Fibroblast of skin of scalp (primary cell): Measurements from ENCODE around the gene SMARCA4. TPM values are rescaled to one million over a fixed set of nuclear protein-coding genes. Genes with fewer than 3 reads are reported as not detected.

ENCODE experiments used
- DNase-seq: peaks from one replicate; pipeline ENCODE4 v3.0.0-alpha.2; 2013
- polyA plus RNA-seq, 2 experiments: library from polyadenylated mRNA; unstranded; fragments of 120-200 nt; gene quantifications; one replicate each; pipeline ENCODE4 v1.2.1, GENCODE V29; 2013; ENCODE audit not compliant: insufficient read length in 2 of 2

Gene SMARCA4
- 98.6 TPM for polyA plus RNA-seq (2013, experiment 1 of 2; ENCODE audit: insufficient read length)
- 94.3 TPM for polyA plus RNA-seq (2013, experiment 2 of 2; ENCODE audit: insufficient read length)

GRCh38 chr19:10960314-10961072 lies at the start of gene SMARCA4:
Gene SMARCA4, plus strand, starts transcription at chr19:10961030. Its CDS starts 23,122 bp downstream, at chr19:10984152.
- DNase-seq: peak; percentile 98

- no peak for DNase-seq
Measured at GRCh38 chr19:10911579-10912363, 49.1 kb upstream of the SMARCA4 start.

- no peak for DNase-seq
Measured at GRCh38 chr19:10912619-10913018, 48.2 kb upstream of the SMARCA4 start.

- DNase-seq: no peak
Measured at GRCh38 chr19:10913716-10914340, 47.0 kb upstream of the SMARCA4 start.

GRCh38 chr19:10915130-10916091 lies 45.4 kb upstream of the SMARCA4 start:
- DNase-seq: peak; percentile 70

- DNase-seq: no peak
Measured at GRCh38 chr19:10916602-10917001, 44.2 kb upstream of the SMARCA4 start.

GRCh38 chr19:10918359-10918758 lies 42.5 kb upstream of the SMARCA4 start:
- no peak for DNase-seq

- DNase-seq: no peak
Measured at GRCh38 chr19:10919352-10920287, 41.2 kb upstream of the SMARCA4 start.

GRCh38 chr19:10920288-10920655 lies 40.6 kb upstream of the SMARCA4 start:
- no peak for DNase-seq

- no peak for DNase-seq
Measured at GRCh38 chr19:10920781-10921180, 40.0 kb upstream of the SMARCA4 start.

- DNase-seq: no peak
Measured at GRCh38 chr19:10921199-10921909, 39.5 kb upstream of the SMARCA4 start.

- DNase-seq: no peak
Measured at GRCh38 chr19:10921910-10922637, 38.8 kb upstream of the SMARCA4 start.

GRCh38 chr19:10922638-10923014 lies 38.2 kb upstream of the SMARCA4 start:
- DNase-seq: no peak

GRCh38 chr19:10923260-10924112 lies 37.3 kb upstream of the SMARCA4 start:
- no peak for DNase-seq

GRCh38 chr19:10924597-10924996 lies 36.2 kb upstream of the SMARCA4 start:
- no peak for DNase-seq

- DNase-seq: no peak
Measured at GRCh38 chr19:10927730-10928562, 32.9 kb upstream of the SMARCA4 start.

GRCh38 chr19:10928563-10929401 lies 32.0 kb upstream of the SMARCA4 start, which contains the start of the genes TIMM29 and YIPF2:
Gene TIMM29, plus strand, starts transcription at chr19:10928811. Its CDS starts 12 bp downstream, at chr19:10928823.
Gene YIPF2, minus strand, starts transcription at chr19:10928639. Its CDS starts 229 bp downstream, at chr19:10928410.
- peak; percentile 99 for DNase-seq
